Neural progenitor cell (in vitro differentiated cells): Measurements from ENCODE around the gene MED28. TPM values are rescaled to one million over a fixed set of nuclear protein-coding genes. Genes with fewer than 3 reads are reported as not detected.
"Not testable (repeated sequence)": the region's sequence is repeated elsewhere in the genome, so short reads cannot be mapped to it uniquely, and the experiment has no call there.

Experiments
- DNase-seq: peaks from one replicate; pipeline ENCODE4 v3.0.0-alpha.2; 2016; ENCODE audit warnings: low spot score
- H2AFZ ChIP-seq: fragments of 200-600 bp; sonication (generic); replicated peaks from 2 replicates; pipeline ENCODE4 v1.6.1; 2016; ENCODE audit warnings: antibody characterized with exemption
- H3F3A ChIP-seq: fragments of 200-600 bp; sonication (generic); 2 replicates; pipeline ENCODE4 v1.6.1; 2016; ENCODE audit warnings: antibody characterized with exemption, low read depth
- H3K27ac ChIP-seq: fragments of 200-600 bp; sonication (generic); 2 replicates; pipeline ENCODE4 v1.5.1; 2016; ENCODE audit warnings: mild to moderate bottlenecking
- H3K27me3 ChIP-seq: fragments of 200-600 bp; sonication (generic); 2 replicates; pipeline ENCODE4 v1.6.1; 2016; ENCODE audit warnings: mild to moderate bottlenecking, moderate library complexity
- H3K36me3 ChIP-seq: fragments of 200-600 bp; sonication (generic); 2 replicates; pipeline ENCODE4 v1.5.1; 2016
- H3K4me1 ChIP-seq: fragments of 200-600 bp; sonication (generic); 2 replicates; pipeline ENCODE4 v1.6.1; 2016; ENCODE audit warnings: mixed run types
- H3K4me2 ChIP-seq: fragments of 200-600 bp; sonication (generic); 2 replicates; pipeline ENCODE4 v1.6.1; 2016
- H3K4me3 ChIP-seq: fragments of 200-600 bp; sonication (generic); 2 replicates; pipeline ENCODE4 v1.5.1; 2016
- H3K79me2 ChIP-seq: fragments of 200-600 bp; sonication (generic); 2 replicates; pipeline ENCODE4 v1.6.1; 2016; ENCODE audit warnings: low read depth
- H3K9ac ChIP-seq: fragments of 200-600 bp; sonication (generic); 2 replicates; pipeline ENCODE4 v1.6.1; 2016
- H3K9me3 ChIP-seq: fragments of 200-600 bp; sonication (generic); 2 replicates; pipeline ENCODE4 v1.5.1; 2016; ENCODE audit warnings: low read depth
- H4K20me1 ChIP-seq: fragments of 200-600 bp; sonication (generic); 2 replicates; pipeline ENCODE4 v1.6.1; 2016; ENCODE audit warnings: low read depth
- H3K27ac Mint-ChIP-seq: 3 replicates; pipeline ENCODE4 v1.8.0; 2021; ENCODE audit warnings: mixed read lengths
- H3K27me3 Mint-ChIP-seq: 2 replicates; pipeline ENCODE4 v1.8.0; 2022; ENCODE audit warnings: low read depth, mild to moderate bottlenecking, inconsistent platforms, moderate library complexity, mixed read lengths; ENCODE audit not compliant: insufficient read depth
- H3K36me3 Mint-ChIP-seq: 3 replicates; pipeline ENCODE4 v1.8.0; 2021; ENCODE audit warnings: mixed read lengths
- H3K4me1 Mint-ChIP-seq: 3 replicates; pipeline ENCODE4 v1.8.0; 2021; ENCODE audit warnings: mixed read lengths
- H3K4me3 Mint-ChIP-seq: 3 replicates; pipeline ENCODE4 v1.8.0; 2021; ENCODE audit warnings: mild to moderate bottlenecking, moderate library complexity, mixed read lengths
- H3K9me3 Mint-ChIP-seq: 3 replicates; pipeline ENCODE4 v1.8.0; 2020; ENCODE audit warnings: mixed read lengths
- CTCF ChIP-seq: fragments of 200-600 bp; sonication (generic); IDR thresholded peaks from 2 replicates; pipeline ENCODE4 v1.5.1; 2017; ENCODE audit warnings: antibody characterized with exemption, mild to moderate bottlenecking
- EZH2 ChIP-seq: fragments of 200-600 bp; sonication (generic); IDR thresholded peaks from 2 replicates; pipeline ENCODE4 v1.6.1; 2017; ENCODE audit warnings: antibody characterized with exemption, mild to moderate bottlenecking, moderate library complexity
- EZH2phosphoT487 ChIP-seq: fragments of 200-600 bp; sonication (generic); IDR thresholded peaks from 2 replicates; pipeline ENCODE4 v1.6.1; 2017; ENCODE audit warnings: antibody characterized with exemption
- total RNA-seq: library from RNA; depleted of rRNA; stranded (reverse); fragments of >200 nt; gene quantifications from 2 replicates; pipeline ENCODE4 v1.2.3, GENCODE V29; 2015; ENCODE audit warnings: low replicate concordance

Gene MED28
- total RNA-seq, 1 donor from 2014 or later, result 45.8 TPM

- no peaks in the 10 kb centered on the region for H4K20me1 ChIP-seq
- no peak overlapping the region for H3K9ac ChIP-seq
- no peaks in the 10 kb centered on the region for H3F3A ChIP-seq
- no peak for TF ChIP-seq EZH2phosphoT487
- no peak for TF ChIP-seq CTCF
- TF ChIP-seq EZH2, result no peak
- no peak overlapping the region for H3K4me3 ChIP-seq
- no peaks in the 10 kb centered on the region for H3K27me3 ChIP-seq
- no peaks in the 10 kb centered on the region for H3K79me2 ChIP-seq
- no peaks in the 10 kb centered on the region for H3K4me1 ChIP-seq
- H3K4me2 ChIP-seq, result no peak overlapping the region
- no peaks in the 10 kb centered on the region for H3K36me3 ChIP-seq
- H3K4me1 Mint-ChIP-seq, result no peaks in the 10 kb centered on the region
- H3K27me3 Mint-ChIP-seq, result peaks cover 7% of the 10 kb centered on the region
- DNase-seq, result no peak
- H3K9me3 ChIP-seq, result no peaks in the 10 kb centered on the region
- H3K36me3 Mint-ChIP-seq, result no peaks in the 10 kb centered on the region
- H3K4me3 Mint-ChIP-seq, result no peak overlapping the region
- H3K27ac Mint-ChIP-seq, result no peak overlapping the region
- H3K27ac ChIP-seq, result no peak overlapping the region
- no peak overlapping the region for H2AFZ ChIP-seq
- peaks cover 2% of the 10 kb centered on the region for H3K9me3 Mint-ChIP-seq
Observed at GRCh38 chr4:17650406-17650805, 36.0 kb downstream of the MED28 start.

- H3K9me3 Mint-ChIP-seq, result no peaks in the 10 kb centered on the region
- no peaks in the 10 kb centered on the region for H3K36me3 Mint-ChIP-seq
- H3K27ac Mint-ChIP-seq, result no peak overlapping the region
- TF ChIP-seq EZH2phosphoT487 (no peak), EZH2 (no peak), CTCF (no peak)
- no peak overlapping the region for H3K4me3 ChIP-seq
- H3K36me3 ChIP-seq, result no peaks in the 10 kb centered on the region
- H4K20me1 ChIP-seq, result no peaks in the 10 kb centered on the region
- no peak for DNase-seq
- H3K4me2 ChIP-seq, result no peak overlapping the region
- no peak overlapping the region for H2AFZ ChIP-seq
- H3F3A ChIP-seq, result no peaks in the 10 kb centered on the region
- H3K27me3 ChIP-seq, result no peaks in the 10 kb centered on the region
- H3K4me1 ChIP-seq, result peaks cover 3% of the 10 kb centered on the region
- no peaks in the 10 kb centered on the region for H3K79me2 ChIP-seq
- no peak overlapping the region for H3K4me3 Mint-ChIP-seq
- peaks cover 2% of the 10 kb centered on the region for H3K27me3 Mint-ChIP-seq
- peaks cover 5% of the 10 kb centered on the region for H3K4me1 Mint-ChIP-seq
- H3K27ac ChIP-seq, result no peak overlapping the region
- H3K9ac ChIP-seq, result no peak overlapping the region
- H3K9me3 ChIP-seq, result no peaks in the 10 kb centered on the region
Observed at GRCh38 chr4:17654701-17655100, 40.3 kb downstream of the MED28 start.

- no peaks in the 10 kb centered on the region for H3K9me3 Mint-ChIP-seq
- Histone ChIP-seq H3K4me3 (no peak overlapping the region), H3K79me2 (no peaks in the 10 kb centered on the region), H3F3A (no peaks in the 10 kb centered on the region), H2AFZ (no peak overlapping the region), H3K9ac (no peak overlapping the region), H3K9me3 (no peaks in the 10 kb centered on the region), H3K4me1 (peaks cover 3% of the 10 kb centered on the region), H3K27ac (no peak overlapping the region), H3K4me2 (no peak overlapping the region), H3K36me3 (no peaks in the 10 kb centered on the region), H4K20me1 (no peaks in the 10 kb centered on the region), H3K27me3 (no peaks in the 10 kb centered on the region)
- H3K27ac Mint-ChIP-seq, result no peak overlapping the region
- peaks cover 5% of the 10 kb centered on the region for H3K4me1 Mint-ChIP-seq
- H3K27me3 Mint-ChIP-seq, result peaks cover 2% of the 10 kb centered on the region
- no peak for DNase-seq
- H3K36me3 Mint-ChIP-seq, result no peaks in the 10 kb centered on the region
- TF ChIP-seq CTCF (no peak), EZH2 (no peak), EZH2phosphoT487 (no peak)
- no peak overlapping the region for H3K4me3 Mint-ChIP-seq
Observed at GRCh38 chr4:17657090-17657489, 42.6 kb downstream of the MED28 start.

DNA sequence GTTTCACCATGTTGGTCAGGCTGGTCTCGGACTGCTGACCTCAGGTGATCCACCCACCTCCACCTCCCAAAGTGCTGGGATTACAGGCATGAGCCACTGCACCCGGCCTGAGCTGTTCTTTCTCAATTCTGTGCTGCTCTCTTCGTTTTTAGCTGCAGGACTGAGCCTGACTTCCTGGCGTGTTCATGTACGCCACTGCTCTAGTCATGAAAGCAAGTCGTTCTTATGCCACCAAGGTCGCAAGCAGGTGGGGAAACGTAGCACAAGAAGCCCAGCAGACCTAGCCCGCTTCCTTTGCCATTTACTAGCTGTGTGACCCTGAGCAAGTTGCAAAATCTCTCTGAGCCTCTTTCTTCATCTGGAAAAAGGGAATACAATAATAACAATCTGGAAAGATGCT, 43.4 kb downstream of the MED28 start:
- H3K4me3 ChIP-seq, result no peak overlapping the region
- no peaks in the 10 kb centered on the region for H3K9me3 ChIP-seq
- H3K4me1 Mint-ChIP-seq, result peaks cover 5% of the 10 kb centered on the region
- H3K36me3 Mint-ChIP-seq, result no peaks in the 10 kb centered on the region
- H3K9ac ChIP-seq, result no peak overlapping the region
- DNase-seq, result no peak
- no peaks in the 10 kb centered on the region for H3K36me3 ChIP-seq
- no peaks in the 10 kb centered on the region for H3K27me3 ChIP-seq
- no peak overlapping the region for H3K4me2 ChIP-seq
- no peak overlapping the region for H3K4me3 Mint-ChIP-seq
- H2AFZ ChIP-seq, result no peak overlapping the region
- no peaks in the 10 kb centered on the region for H3K79me2 ChIP-seq
- no peaks in the 10 kb centered on the region for H3F3A ChIP-seq
- peaks cover 2% of the 10 kb centered on the region for H3K27me3 Mint-ChIP-seq
- no peak for TF ChIP-seq EZH2phosphoT487
- TF ChIP-seq CTCF, result no peak
- TF ChIP-seq EZH2, result no peak
- no peak overlapping the region for H3K27ac Mint-ChIP-seq
- H3K9me3 Mint-ChIP-seq, result no peaks in the 10 kb centered on the region
- H3K4me1 ChIP-seq, result peaks cover 3% of the 10 kb centered on the region
- H4K20me1 ChIP-seq, result no peaks in the 10 kb centered on the region
- no peak overlapping the region for H3K27ac ChIP-seq

GRCh38 chr4:17659196-17659595, 44.8 kb downstream of the MED28 start:
- not testable (repeated sequence) for DNase-seq, H3K9me3 ChIP-seq, H3K4me3 Mint-ChIP-seq, H3K4me1 Mint-ChIP-seq, H3K9ac ChIP-seq, H3K9me3 Mint-ChIP-seq, H3F3A ChIP-seq, H3K4me3 ChIP-seq, H3K79me2 ChIP-seq, H3K36me3 Mint-ChIP-seq, H3K27ac Mint-ChIP-seq, H3K4me1 ChIP-seq, H3K27me3 Mint-ChIP-seq, H4K20me1 ChIP-seq, H2AFZ ChIP-seq, H3K4me2 ChIP-seq, H3K27me3 ChIP-seq, H3K36me3 ChIP-seq, H3K27ac ChIP-seq
